Epithelial cell of prostate (primary cell): ENCODE results near the gene POLD2.

Experiments
- DNase-seq: peaks from one replicate; pipeline ENCODE4 v3.0.0-alpha.2; 2011; ENCODE audit warnings: low read depth, low spot score
- H3K27ac ChIP-seq: fragments of 450-650 bp; 2 replicates; pipeline ENCODE4 v1.5.1; 2017; ENCODE audit warnings: mild to moderate bottlenecking

Gene POLD2

GRCh38 chr7:44068054-44068453, 55.3 kb downstream of the POLD2 start:
- no peak overlapping the region for H3K27ac ChIP-seq
- DNase-seq, result no peak

- no peak overlapping the region for H3K27ac ChIP-seq
These were observed 56.0 kb downstream of the POLD2 start for GRCh38 chr7:44067064-44067951.

GRCh38 chr7:44066494-44067063, 56.8 kb downstream of the POLD2 start:
- no peak overlapping the region for H3K27ac ChIP-seq
- no peak for DNase-seq

More at GRCh38 chr7:44067064-44067951, 56.0 kb downstream of the POLD2 start:
- DNase-seq, result no peak

GRCh38 chr7:44066111-44066460, 57.3 kb downstream of the POLD2 start:
- no peak for DNase-seq
- no peak overlapping the region for H3K27ac ChIP-seq

GRCh38 chr7:44065431-44066110, 57.8 kb downstream of the POLD2 start, which contains the start of gene PGAM2:
PGAM2 (minus strand) TSS chr7:44065567; CDS start chr7:44065529, 38 bp downstream.
- DNase-seq, result no peak
- no peak within 1 kb of the TSS for H3K27ac ChIP-seq

GRCh38 chr7:44064791-44065430, 58.4 kb downstream of the POLD2 start:
- H3K27ac ChIP-seq, result no peak overlapping the region
- no peak for DNase-seq
